Epithelial cell of prostate (primary cell): ENCODE data around the gene NDUFAF5.

Experiments used
- DNase-seq: peaks from one replicate; pipeline ENCODE4 v3.0.0-alpha.2; 2011; ENCODE audit warnings: low read depth, low spot score
- H3K27ac ChIP-seq: fragments of 450-650 bp; 2 replicates; pipeline ENCODE4 v1.5.1; 2017; ENCODE audit warnings: mild to moderate bottlenecking

Gene NDUFAF5

DNA sequence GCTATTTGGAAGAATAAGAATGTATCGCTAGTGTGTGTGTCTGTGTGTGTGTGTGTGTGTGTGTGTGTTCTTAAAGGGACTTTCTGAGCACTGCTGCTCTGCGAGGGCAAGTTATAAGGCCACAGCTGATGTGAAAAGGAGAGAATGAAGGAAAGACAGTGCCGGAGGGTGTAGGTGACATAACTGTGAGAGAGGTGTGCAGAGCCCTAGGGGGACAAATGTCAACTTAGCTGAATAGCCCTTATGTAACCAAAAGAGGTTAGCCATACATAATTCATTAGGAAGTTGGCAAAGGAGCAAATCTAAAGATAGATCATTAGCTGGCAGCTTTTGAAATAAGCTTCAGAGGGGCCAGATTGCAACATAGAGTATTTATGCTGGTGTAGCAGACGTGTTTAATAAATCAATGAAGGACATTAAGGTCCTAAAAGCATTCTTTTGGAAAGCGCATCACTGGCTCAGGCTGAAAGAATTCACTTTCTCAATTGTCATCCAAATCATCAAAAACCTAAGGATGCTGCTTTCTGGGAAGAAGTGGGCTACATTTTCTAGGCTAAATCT lies 81.0 kb downstream of the NDUFAF5 start:
- H3K27ac ChIP-seq: no peak overlapping the region
- DNase-seq: no peak

- H3K27ac ChIP-seq: no peak overlapping the region
- DNase-seq: no peak
Measured at GRCh38 chr20:13868331-13868730, 83.5 kb downstream of the NDUFAF5 start.

- no peak for DNase-seq
- no peak overlapping the region for H3K27ac ChIP-seq
Measured at GRCh38 chr20:13870170-13870748, 85.4 kb downstream of the NDUFAF5 start.
